HepG2 (cell line): Measurements from ENCODE around the gene NIPAL3. TPM values are rescaled to one million over a fixed set of nuclear protein-coding genes. Genes with fewer than 3 reads are reported as not detected.

Source experiments
- ATAC-seq: fragments of 200-7000 bp; cut with Tn5 transposase; 3 replicates; pipeline ENCODE4 v1.9.1; 2020; ENCODE audit warnings: mild to moderate bottlenecking, moderate library complexity
- BruUV-seq: library from RNA; stranded (reverse); fragments of 400-500 nt; replicated peaks from 2 replicates; lab custom pipeline; 2021; lab: Mats Ljungman, UMichigan
- CTCF ChIA-PET: fragments of 300-600 bp; formaldehyde crosslinking; extraction: SDS; loops from one replicate; lab custom pipeline; 2021; ENCODE audit warnings: low total read pairs, inconsistent platforms, low intra/inter-chr PET ratio; lab: Yijun Ruan, JAX
- POLR2A ChIA-PET: fragments of 350-600 bp; sonication (Branson Sonifier 250); formaldehyde crosslinking; loops from one replicate; lab custom pipeline; 2020; ENCODE audit warnings: antibody characterized with exemption, inconsistent platforms; lab: Yijun Ruan, JAX
- DNase-seq: peaks from one replicate; pipeline ENCODE4 v3.0.0-alpha.2; 2015; ENCODE audit warnings: low spot score
- FAIRE-seq: peaks from 3 replicates; lab custom pipeline; 2011; peaks lifted over from hg19 to GRCh38; lab: Jason Lieb, UNC
- H2AFZ ChIP-seq: one replicate; pipeline ENCODE4 v1.6.1; 2011; ENCODE audit warnings: low read length, inconsistent platforms
- H3K27ac ChIP-seq: fragments of 300-600 bp; 3 replicates; pipeline ENCODE4 v1.8.0; 2011; ENCODE audit warnings: mixed run types, mild to moderate bottlenecking, mixed read lengths, low read length, inconsistent platforms; ENCODE audit not compliant: insufficient read depth; ENCODE audit errors: extremely low read length
- H3K27me3 ChIP-seq, 2 experiments: fragments of 200-600 bp in 1 of 2; 2 replicates in 1 of 2; 3 replicates in 1 of 2; pipeline versions ENCODE4 v1.6.0 to v1.8.0; 2011; ENCODE audit warnings: low read length in 2 of 2, mild to moderate bottlenecking in 2 of 2, moderate library complexity in 2 of 2, inconsistent platforms in 1 of 2; ENCODE audit not compliant: insufficient read depth in 2 of 2, control insufficient read depth in 1 of 2
- H3K36me3 ChIP-seq, 2 experiments: fragments of 200-600 bp in 1 of 2; replicated peaks in 1 of 2; 2 replicates in 1 of 2; 3 replicates in 1 of 2; pipeline versions ENCODE4 v1.5.1 to v1.8.0; 2011; ENCODE audit warnings: low read length in 2 of 2, inconsistent platforms in 1 of 2; ENCODE audit not compliant: insufficient read depth in 2 of 2, control insufficient read depth in 1 of 2
- H3K4me1 ChIP-seq: 2 replicates; pipeline ENCODE4 v1.5.1; 2012; ENCODE audit warnings: low read length, inconsistent platforms; ENCODE audit not compliant: insufficient read depth
- H3K4me2 ChIP-seq: 2 replicates; pipeline ENCODE4 v1.6.0; 2011; ENCODE audit warnings: low read depth, low read length, inconsistent platforms
- H3K4me3 ChIP-seq, 3 experiments: fragments of 200-600 bp in 1 of 3; sonication (generic), shearing (Covaris generic) in 1 of 3; replicated peaks in 1 of 3; 2 replicates each; pipeline ENCODE4 v1.5.1; 2011 to 2016; ENCODE audit warnings: low read length in 3 of 3, inconsistent platforms in 2 of 3, low read depth in 2 of 3, mild to moderate bottlenecking in 2 of 3, control low read depth in 1 of 3, mixed read lengths in 1 of 3; ENCODE audit not compliant: insufficient read depth in 1 of 3
- H3K79me2 ChIP-seq: one replicate; pipeline ENCODE4 v1.6.1; 2011; ENCODE audit warnings: low read length, inconsistent platforms; ENCODE audit not compliant: insufficient read depth
- H3K9ac ChIP-seq: 2 replicates; pipeline ENCODE4 v1.6.0; 2011; ENCODE audit warnings: mild to moderate bottlenecking, low read depth, low read length, inconsistent platforms; ENCODE audit not compliant: insufficient read depth
- H3K9me3 ChIP-seq: 2 replicates; pipeline ENCODE4 v1.5.1; 2012; ENCODE audit warnings: mild to moderate bottlenecking, low read length
- H4K20me1 ChIP-seq: 2 replicates; pipeline ENCODE4 v1.6.0; 2011; ENCODE audit warnings: inconsistent platforms, mild to moderate bottlenecking, low read length, moderate library complexity; ENCODE audit not compliant: insufficient read depth
- CREB1 ChIP-seq, 2 experiments: fragments of 450-650 bp in 1 of 2; IDR thresholded peaks; 2 replicates each; pipeline ENCODE4 v1.6.1; 2016 to 2017; ENCODE audit warnings: control low read depth in 1 of 2, mild to moderate bottlenecking in 1 of 2, missing compliant biosample characterization in 1 of 2, missing genetic modification characterization in 1 of 2
- FOXA3 ChIP-seq: IDR thresholded peaks from 2 replicates; pipeline ENCODE4 v1.6.1; 2016; ENCODE audit warnings: missing genetic modification reagents, missing compliant biosample characterization
- XBP1 ChIP-seq: sonication (generic); formaldehyde crosslinking; IDR thresholded peaks from 2 replicates; pipeline ENCODE4 v1.5.0; 2020; ENCODE audit warnings: missing genetic modification reagents
- ZIK1 ChIP-seq: sonication (generic); formaldehyde crosslinking; IDR thresholded peaks from 2 replicates; pipeline ENCODE4 v1.5.0; 2020; ENCODE audit warnings: mild to moderate bottlenecking, low read depth, missing genetic modification reagents, borderline replicate concordance
- ZMYM4 ChIP-seq: sonication (generic); formaldehyde crosslinking; IDR thresholded peaks from 2 replicates; pipeline ENCODE4 v1.8.1; 2023; ENCODE audit warnings: mild to moderate bottlenecking, missing genetic modification reagents
- ZNF180 ChIP-seq: sonication (generic); formaldehyde crosslinking; IDR thresholded peaks from 2 replicates; pipeline ENCODE4 v1.4.0; 2020; ENCODE audit warnings: low read depth, missing genetic modification reagents, borderline replicate concordance
- ZNF451 ChIP-seq: sonication (generic); formaldehyde crosslinking; IDR thresholded peaks from 2 replicates; pipeline ENCODE4 v1.5.0; 2020; ENCODE audit warnings: mild to moderate bottlenecking, missing genetic modification reagents
- WGBS: methylation state at CpG from one replicate; pipeline ENCODE4 v1.1.6; 2017; ENCODE audit warnings: low lambda C conversion rate; 5-methylcytosine and 5-hydroxymethylcytosine counted together
- in situ Hi-C: cut with HindIII; loops from 2 replicates; pipeline ENCODE4 v1.10.0; 2017; ENCODE audit warnings: low pct_unique_long_range_greater_than_20kb; ENCODE audit not compliant: extremely low pct_ligation_motif_present
- intact Hi-C: fragments of 100-400 bp; cut with micrococcal nuclease; formaldehyde crosslinking; loops from one replicate; pipeline ENCODE4 v1.10.0; 2022; ENCODE audit not compliant: unreplicated experiment
- polyA plus RNA-seq, 8 experiments: library from polyadenylated mRNA; depleted of rRNA in 3 of 8; stranded (reverse) in 7 of 8; unstranded in 1 of 8; fragments of >200 nt; fragmentation: Illumina TruSeq in 4 of 8; extraction: Trizol in 4 of 8; gene quantifications; 2 replicates each; pipeline versions ENCODE4 v1.2.1 to v1.2.3, GENCODE V29; 2011 to 2016; ENCODE audit warnings: low read depth in 4 of 8, missing spikeins in 1 of 8, mixed read lengths in 1 of 8; ENCODE audit not compliant: insufficient read depth in 1 of 8
- total RNA-seq, 5 experiments: library from RNA; depleted of rRNA; stranded (reverse); fragments of >200 nt; fragmentation: Illumina TruSeq; extraction: Trizol; gene quantifications; 2 replicates each; pipeline ENCODE4 v1.2.3, GENCODE V29; 2016; ENCODE audit warnings: low read depth in 1 of 5
- TF ChIP-seq, protein P1 (sequence below), 2 experiments: IDR thresholded peaks; 2 replicates each; pipeline ENCODE4 v1.6.1; 2011 to 2012; ENCODE audit warnings: low read length in 2 of 2, borderline replicate concordance in 1 of 2, low read depth in 1 of 2, mild to moderate bottlenecking in 1 of 2, moderate library complexity in 1 of 2
- TF ChIP-seq, protein P2 (sequence below): sonication (generic); formaldehyde crosslinking; IDR thresholded peaks from 2 replicates; pipeline ENCODE4 v1.4.0; 2020; ENCODE audit warnings: missing genetic modification reagents

Gene NIPAL3
- total and polyA plus RNA-seq, 2 of the 13 experiments (the other 11 are each of a cell fraction or from before 2014, with no cell fraction given) = 5.6 to 8.6 TPM

DNA sequence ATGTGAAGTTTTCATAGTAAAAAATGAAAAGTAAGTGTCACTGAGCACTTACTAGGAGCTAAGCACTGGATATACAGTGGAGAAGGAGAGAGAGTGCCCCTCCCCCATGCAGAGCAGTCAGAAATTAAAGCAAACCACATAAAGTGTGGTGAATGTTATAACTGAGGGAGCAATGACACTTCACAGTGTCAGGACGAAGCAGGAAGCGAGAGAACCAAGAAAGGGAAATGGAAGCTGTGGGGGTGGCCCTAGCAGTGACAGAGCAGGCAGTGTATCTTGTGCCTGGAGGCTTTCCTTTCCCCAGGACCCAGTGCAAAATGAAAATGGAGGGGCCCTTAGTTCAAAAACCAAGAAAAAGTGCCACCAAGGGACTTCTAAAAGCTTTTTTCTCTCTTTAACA lies 65.5 kb downstream of the NIPAL3 start:
- no TSS peak for BruUV-seq
- Histone ChIP-seq H3K9ac (no peak overlapping the region), H3K4me3 (no peak overlapping the region), H3K79me2 (no peaks in the 10 kb centered on the region), H2AFZ (no peak overlapping the region), H3K4me2 (0 out of 2 replicates have a peak overlapping the region, but pooled peaks have one; percentile 15), H3K27me3 (no peaks in the 10 kb centered on the region; a peak in 1 of 5 replicates), H3K36me3 (no peaks in the 10 kb centered on the region), H4K20me1 (no peaks in the 10 kb centered on the region), H3K4me1 (peaks cover 28% of the 10 kb centered on the region)
- intact Hi-C loops (no loop called here), in situ Hi-C loops (no loop called here)
- 52% methylated on average over 2 of the region's 2 CpGs for WGBS
- DNase-seq (no peak), ATAC-seq (no peak)
- ChIA-PET CTCF (no interaction called here), POLR2A (interaction anchor here (1.2 kb wide), 1 partner anchor 43 kb away, joined by 3 read pairs; no protein-coding TSS in a partner anchor)
- TF ChIP-seq ZIK1 (CRISPR knock-in tag) = no peak
- no peak for TF ChIP-seq ZMYM4 (CRISPR knock-in tag)
- TF ChIP-seq XBP1 (CRISPR knock-in tag) = no peak
- TF ChIP-seq, all 625 proteins: peak for 0
- Histone ChIP-seq H3K9me3 (no peaks in the 10 kb centered on the region), H3K27ac (no peak overlapping the region)
- FAIRE-seq = no peak

GRCh38 chr1:24481843-24482610 lies 66.4 kb downstream of the NIPAL3 start:
- Histone ChIP-seq H3K9me3 (no peaks in the 10 kb centered on the region), H3K9ac (no peak overlapping the region; the same call in 1 of the 2 replicates), H3K4me1 (peaks cover 20% of the 10 kb centered on the region), H3K27me3 (no peaks in the 10 kb centered on the region; a peak in 1 of 5 replicates), H3K79me2 (no peaks in the 10 kb centered on the region), H3K36me3 (no peaks in the 10 kb centered on the region), H4K20me1 (no peaks in the 10 kb centered on the region), H3K27ac (no peak overlapping the region), H3K4me3 (peak overlapping the region in 1 of 3 experiments; percentile 10; a peak in 1 of 6 replicates), H2AFZ (peak overlapping the region; percentile 46), H3K4me2 (peak overlapping the region; percentile 57)
- ATAC-seq = peak; percentile 51; the same call in 2 of the 3 replicates
- 64% methylated on average over 16 of the region's 16 CpGs for WGBS
- in situ Hi-C loops = no loop called here
- DNase-seq = no peak
- no TSS peak for BruUV-seq
- POLR2A ChIA-PET = interaction anchor here (0.6 to 1.2 kb wide), 2 partner anchors 11 to 44 kb away, joined by 3 read pairs; no protein-coding TSS in a partner anchor
- TF ChIP-seq CREB1 (IDR thresholded peaks at IDR 0.05) = no peak
- TF ChIP-seq CREB1 (CRISPR knock-in tag; IDR thresholded peaks at IDR 0.05) = 0 out of 2 replicates have a peak, but pooled peaks have one; percentile 26
- TF ChIP-seq, protein P1, sequence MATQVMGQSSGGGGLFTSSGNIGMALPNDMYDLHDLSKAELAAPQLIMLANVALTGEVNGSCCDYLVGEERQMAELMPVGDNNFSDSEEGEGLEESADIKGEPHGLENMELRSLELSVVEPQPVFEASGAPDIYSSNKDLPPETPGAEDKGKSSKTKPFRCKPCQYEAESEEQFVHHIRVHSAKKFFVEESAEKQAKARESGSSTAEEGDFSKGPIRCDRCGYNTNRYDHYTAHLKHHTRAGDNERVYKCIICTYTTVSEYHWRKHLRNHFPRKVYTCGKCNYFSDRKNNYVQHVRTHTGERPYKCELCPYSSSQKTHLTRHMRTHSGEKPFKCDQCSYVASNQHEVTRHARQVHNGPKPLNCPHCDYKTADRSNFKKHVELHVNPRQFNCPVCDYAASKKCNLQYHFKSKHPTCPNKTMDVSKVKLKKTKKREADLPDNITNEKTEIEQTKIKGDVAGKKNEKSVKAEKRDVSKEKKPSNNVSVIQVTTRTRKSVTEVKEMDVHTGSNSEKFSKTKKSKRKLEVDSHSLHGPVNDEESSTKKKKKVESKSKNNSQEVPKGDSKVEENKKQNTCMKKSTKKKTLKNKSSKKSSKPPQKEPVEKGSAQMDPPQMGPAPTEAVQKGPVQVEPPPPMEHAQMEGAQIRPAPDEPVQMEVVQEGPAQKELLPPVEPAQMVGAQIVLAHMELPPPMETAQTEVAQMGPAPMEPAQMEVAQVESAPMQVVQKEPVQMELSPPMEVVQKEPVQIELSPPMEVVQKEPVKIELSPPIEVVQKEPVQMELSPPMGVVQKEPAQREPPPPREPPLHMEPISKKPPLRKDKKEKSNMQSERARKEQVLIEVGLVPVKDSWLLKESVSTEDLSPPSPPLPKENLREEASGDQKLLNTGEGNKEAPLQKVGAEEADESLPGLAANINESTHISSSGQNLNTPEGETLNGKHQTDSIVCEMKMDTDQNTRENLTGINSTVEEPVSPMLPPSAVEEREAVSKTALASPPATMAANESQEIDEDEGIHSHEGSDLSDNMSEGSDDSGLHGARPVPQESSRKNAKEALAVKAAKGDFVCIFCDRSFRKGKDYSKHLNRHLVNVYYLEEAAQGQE (IDR thresholded peaks at IDR 0.05; ENCODE audit: borderline replicate concordance in 1 of 2, low read depth in 1 of 2, low read length in 2 of 2) = no peak
- TF ChIP-seq, protein P2, sequence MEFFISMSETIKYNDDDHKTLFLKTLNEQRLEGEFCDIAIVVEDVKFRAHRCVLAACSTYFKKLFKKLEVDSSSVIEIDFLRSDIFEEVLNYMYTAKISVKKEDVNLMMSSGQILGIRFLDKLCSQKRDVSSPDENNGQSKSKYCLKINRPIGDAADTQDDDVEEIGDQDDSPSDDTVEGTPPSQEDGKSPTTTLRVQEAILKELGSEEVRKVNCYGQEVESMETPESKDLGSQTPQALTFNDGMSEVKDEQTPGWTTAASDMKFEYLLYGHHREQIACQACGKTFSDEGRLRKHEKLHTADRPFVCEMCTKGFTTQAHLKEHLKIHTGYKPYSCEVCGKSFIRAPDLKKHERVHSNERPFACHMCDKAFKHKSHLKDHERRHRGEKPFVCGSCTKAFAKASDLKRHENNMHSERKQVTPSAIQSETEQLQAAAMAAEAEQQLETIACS (CRISPR knock-in tag) = no peak
- TF ChIP-seq ZNF451 (CRISPR knock-in tag) = no peak
- TF ChIP-seq FOXA3 (CRISPR knock-in tag) = no peak
- TF ChIP-seq ZNF180 (CRISPR knock-in tag) = no peak
- CTCF ChIA-PET = no interaction called here
- FAIRE-seq = peak; percentile 32
- intact Hi-C loops = no loop called here
